Ishikawa (cell line): ENCODE measurements around the gene ARRB1.

Experiments
- CEBPB ChIP-seq: IDR thresholded peaks from 2 replicates; pipeline ENCODE4 v1.6.1; 2012
- CREB1 ChIP-seq: IDR thresholded peaks from 2 replicates; pipeline ENCODE4 v1.6.1; 2012; ENCODE audit warnings: low read depth
- EGR1 ChIP-seq: IDR thresholded peaks from 2 replicates; pipeline ENCODE4 v1.6.1; 2012
- EP300 ChIP-seq: IDR thresholded peaks from 2 replicates; pipeline ENCODE4 v1.6.1; 2012; ENCODE audit warnings: borderline replicate concordance
- FOXM1 ChIP-seq: IDR thresholded peaks from 2 replicates; pipeline ENCODE4 v1.6.1; 2012; ENCODE audit warnings: low read depth, borderline replicate concordance
- MAX ChIP-seq: IDR thresholded peaks from 2 replicates; pipeline ENCODE4 v1.6.1; 2012
- NFIC ChIP-seq: IDR thresholded peaks from 2 replicates; pipeline ENCODE4 v1.6.1; 2012
- RAD21 ChIP-seq: IDR thresholded peaks from 2 replicates; pipeline ENCODE4 v1.6.1; 2012; ENCODE audit warnings: low read depth
- REST ChIP-seq: IDR thresholded peaks from 2 replicates; pipeline ENCODE4 v1.6.1; 2012; ENCODE audit warnings: low read depth, mild to moderate bottlenecking
- TAF1 ChIP-seq: IDR thresholded peaks from 2 replicates; pipeline ENCODE4 v1.6.1; 2012; ENCODE audit warnings: low read depth, mild to moderate bottlenecking
- TCF12 ChIP-seq: IDR thresholded peaks from 2 replicates; pipeline ENCODE4 v1.6.1; 2012; ENCODE audit warnings: low read depth
- TEAD4 ChIP-seq: IDR thresholded peaks from 2 replicates; pipeline ENCODE4 v1.6.1; 2012
- USF1 ChIP-seq: IDR thresholded peaks from 2 replicates; pipeline ENCODE4 v1.6.1; 2012
- YY1 ChIP-seq: IDR thresholded peaks from 2 replicates; pipeline ENCODE4 v1.6.1; 2012; ENCODE audit warnings: low read depth
- ZBTB7A ChIP-seq: IDR thresholded peaks from 2 replicates; pipeline ENCODE4 v1.6.1; 2012; ENCODE audit warnings: low read depth

Gene ARRB1

GRCh38 chr11:75356613-75357012 lies 5.2 kb upstream of the ARRB1 start:
- TF ChIP-seq TAF1 (no peak), ZBTB7A (no peak), CREB1 (no peak), CEBPB (no peak), TCF12 (no peak), NFIC (no peak), EP300 (no peak), MAX (no peak), YY1 (no peak), EGR1 (no peak), RAD21 (no peak)

- TF ChIP-seq ZBTB7A (no peak), EP300 (peak; percentile 71; the same call in 1 of the 2 replicates), RAD21 (no peak), REST (no peak), FOXM1 (0 out of 2 replicates have a peak, but pooled peaks have one; percentile 40), CREB1 (no peak), NFIC (peak; percentile 87), USF1 (no peak), YY1 (peak; percentile 53; the same call in 1 of the 2 replicates), TAF1 (no peak), TEAD4 (peak; percentile 46), TCF12 (peak; percentile 77; the same call in 1 of the 2 replicates), EGR1 (no peak), MAX (0 out of 2 replicates have a peak, but pooled peaks have one; percentile 47), CEBPB (no peak)
These were observed 3.6 kb upstream of the ARRB1 start for GRCh38 chr11:75355051-75355450.

GRCh38 chr11:75352588-75353206 lies 1.2 kb upstream of the ARRB1 start:
- TF ChIP-seq CEBPB (no peak), EGR1 (no peak), NFIC (no peak), CREB1 (no peak), TEAD4 (no peak), REST (no peak), ZBTB7A (no peak), TCF12 (no peak), RAD21 (no peak), TAF1 (no peak), EP300 (no peak), MAX (no peak)

- no peak for TF ChIP-seq NFIC
- TF ChIP-seq MAX, result 0 out of 2 replicates have a peak, but pooled peaks have one; percentile 14
- peak; percentile 4; the same call in 1 of the 2 replicates for TF ChIP-seq ZBTB7A
- no peak for TF ChIP-seq EP300
- TF ChIP-seq REST, result peak; percentile 60
- TF ChIP-seq TEAD4, result no peak
These were observed 528 bp upstream of the ARRB1 start for GRCh38 chr11:75351791-75352587.
